HL-60 (cell line): ENCODE results near the gene PRRC2B.

Experiments
- CTCF ChIP-seq: IDR thresholded peaks from one replicate; pipeline ENCODE4 v1.5.1; 2011; ENCODE audit warnings: low read length, control low read depth, inconsistent platforms; ENCODE audit not compliant: insufficient read depth
- POLR2AphosphoS5 ChIP-seq: IDR thresholded peaks from 2 replicates; pipeline ENCODE4 v1.6.1; 2012; ENCODE audit warnings: low read depth

GRCh38 chr9:131409458-131409992 lies 15.6 kb downstream of the PRRC2B start:
- TF ChIP-seq POLR2AphosphoS5 (no peak), CTCF (no peak)
